NCI-H1694 treated with DMSO at 0.1 percent for 48 hours (cell line): Measurements from ENCODE around the gene TM9SF2.

Experiments
- DNase-seq: peaks from one replicate; lab custom pipeline; 2025; lab: John Stamatoyannopoulos, UW

The TM9SF2 gene

DNA sequence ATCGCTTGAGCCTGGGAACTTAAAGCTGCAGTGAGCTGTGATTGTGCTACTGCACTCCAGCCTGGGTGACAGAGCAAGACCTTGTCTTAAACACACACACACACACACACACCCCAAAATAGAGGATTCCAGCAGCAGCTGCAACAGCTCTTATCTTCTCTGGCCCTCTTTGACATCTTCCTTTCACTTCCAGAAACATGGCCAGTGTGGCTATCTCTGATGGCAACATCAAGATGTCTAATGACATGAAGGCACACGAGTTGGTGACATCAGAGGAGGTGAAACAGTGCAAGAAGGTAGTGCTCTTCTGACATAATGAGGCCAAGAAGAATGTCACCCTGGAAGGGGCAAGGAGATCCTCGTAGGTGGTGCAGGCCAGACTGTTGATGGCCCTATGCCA is 81.2 kb downstream of the TM9SF2 start:
- no peak for DNase-seq

- DNase-seq = no peak
These were observed 84.3 kb downstream of the TM9SF2 start for GRCh38 chr13:99585609-99586008.

GRCh38 chr13:99587021-99587420 is 85.7 kb downstream of the TM9SF2 start:
- no peak for DNase-seq

DNA sequence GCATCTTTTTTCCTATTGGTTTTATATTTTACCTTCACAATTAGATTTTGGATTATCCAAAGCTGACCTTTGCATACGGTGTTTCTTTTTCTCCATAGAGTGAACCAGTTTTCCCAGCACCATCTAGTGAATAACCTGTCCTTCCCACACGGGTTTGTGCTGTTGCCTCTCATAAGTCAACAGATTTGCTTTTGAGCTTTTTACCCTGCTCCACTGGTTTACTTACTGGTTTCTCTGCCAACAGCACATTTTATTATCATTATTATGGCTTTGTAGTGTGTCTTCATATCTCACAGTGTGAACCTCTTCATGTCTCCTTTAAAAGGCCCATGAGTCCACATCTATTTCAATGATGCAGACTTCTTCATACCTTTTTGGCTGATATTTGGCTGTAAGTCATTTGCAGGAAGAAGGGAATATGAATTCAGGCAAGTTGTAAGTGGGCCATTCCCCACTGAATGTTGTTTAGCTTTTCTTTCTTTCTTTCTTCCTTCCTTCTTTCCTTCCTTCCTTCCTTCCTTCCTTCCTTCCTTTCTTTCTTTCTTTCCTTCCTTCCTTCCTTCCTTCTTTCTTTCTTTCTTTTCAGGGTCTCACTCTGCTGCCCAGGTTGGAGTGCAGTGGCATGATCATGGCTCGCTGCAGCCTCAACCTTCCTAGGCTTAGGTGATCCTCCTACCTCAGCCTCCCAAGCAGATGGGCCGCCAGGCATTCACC is 86.8 kb downstream of the TM9SF2 start:
- no peak for DNase-seq

DNA sequence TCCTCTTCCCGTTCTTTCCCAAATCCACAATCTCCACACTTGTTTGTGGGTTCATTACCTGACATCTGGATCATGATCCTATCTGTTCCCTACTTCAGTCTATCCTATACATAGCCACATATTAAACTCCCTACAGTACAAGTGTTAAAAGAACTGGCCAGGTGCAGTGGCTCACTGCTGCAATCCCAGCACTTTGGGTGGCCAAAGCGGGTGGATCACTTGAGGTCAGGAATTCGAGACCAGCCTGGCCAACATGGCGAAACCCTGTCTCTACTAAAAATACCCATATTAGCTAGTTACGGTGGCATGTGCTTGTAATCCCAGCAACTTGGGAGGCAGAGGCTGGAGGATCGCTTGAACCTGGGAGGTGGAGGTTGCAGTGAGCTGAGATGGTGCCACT is 88.3 kb downstream of the TM9SF2 start:
- no peak for DNase-seq

GRCh38 chr13:99590519-99591011 is 89.3 kb downstream of the TM9SF2 start:
- no peak for DNase-seq

DNA sequence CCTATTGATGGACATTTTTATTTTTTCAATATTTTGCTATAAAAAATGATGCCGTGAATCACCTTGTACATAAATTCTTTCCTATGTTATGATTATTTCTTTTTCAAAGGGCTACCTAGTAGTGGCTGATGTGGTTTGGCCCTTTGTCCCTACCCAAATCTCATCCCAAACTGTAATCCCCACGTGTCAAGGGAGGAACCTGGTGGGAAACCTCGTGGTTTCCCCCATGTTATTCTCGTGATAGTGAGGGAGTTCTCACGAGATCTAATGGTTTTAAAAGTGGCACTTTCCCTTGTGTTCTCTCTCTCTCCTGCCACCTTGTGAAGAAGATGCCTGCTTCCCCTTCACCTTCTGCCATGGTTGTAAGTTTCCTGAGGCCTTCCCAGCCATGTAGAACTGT is 94.9 kb downstream of the TM9SF2 start:
- no peak for DNase-seq

DNA sequence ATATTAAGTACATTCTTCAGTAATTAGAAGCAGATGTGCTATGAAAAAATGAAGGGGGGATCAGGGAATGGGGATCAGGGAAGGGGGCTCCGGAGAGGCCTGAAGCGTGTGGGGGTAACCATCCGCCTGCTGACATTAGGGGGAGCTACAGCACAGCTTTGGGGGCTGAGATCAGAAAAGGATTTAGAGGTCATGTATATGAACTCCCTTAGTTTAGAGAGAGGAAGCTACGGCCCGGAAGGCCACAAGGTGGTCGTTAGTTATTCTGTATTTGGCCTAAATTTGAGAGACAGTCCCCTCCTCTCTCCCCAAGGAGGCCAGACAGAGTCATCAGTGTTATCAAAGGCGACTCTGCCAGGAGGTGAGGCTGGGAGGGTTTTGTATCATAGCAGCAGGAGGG is 99.0 kb downstream of the TM9SF2 start:
- DNase-seq = no peak

- DNase-seq = no peak
These were observed 100.3 kb downstream of the TM9SF2 start for GRCh38 chr13:99601535-99601934.

GRCh38 chr13:99604636-99605035 is 103.4 kb downstream of the TM9SF2 start:
- DNase-seq = no peak

DNA sequence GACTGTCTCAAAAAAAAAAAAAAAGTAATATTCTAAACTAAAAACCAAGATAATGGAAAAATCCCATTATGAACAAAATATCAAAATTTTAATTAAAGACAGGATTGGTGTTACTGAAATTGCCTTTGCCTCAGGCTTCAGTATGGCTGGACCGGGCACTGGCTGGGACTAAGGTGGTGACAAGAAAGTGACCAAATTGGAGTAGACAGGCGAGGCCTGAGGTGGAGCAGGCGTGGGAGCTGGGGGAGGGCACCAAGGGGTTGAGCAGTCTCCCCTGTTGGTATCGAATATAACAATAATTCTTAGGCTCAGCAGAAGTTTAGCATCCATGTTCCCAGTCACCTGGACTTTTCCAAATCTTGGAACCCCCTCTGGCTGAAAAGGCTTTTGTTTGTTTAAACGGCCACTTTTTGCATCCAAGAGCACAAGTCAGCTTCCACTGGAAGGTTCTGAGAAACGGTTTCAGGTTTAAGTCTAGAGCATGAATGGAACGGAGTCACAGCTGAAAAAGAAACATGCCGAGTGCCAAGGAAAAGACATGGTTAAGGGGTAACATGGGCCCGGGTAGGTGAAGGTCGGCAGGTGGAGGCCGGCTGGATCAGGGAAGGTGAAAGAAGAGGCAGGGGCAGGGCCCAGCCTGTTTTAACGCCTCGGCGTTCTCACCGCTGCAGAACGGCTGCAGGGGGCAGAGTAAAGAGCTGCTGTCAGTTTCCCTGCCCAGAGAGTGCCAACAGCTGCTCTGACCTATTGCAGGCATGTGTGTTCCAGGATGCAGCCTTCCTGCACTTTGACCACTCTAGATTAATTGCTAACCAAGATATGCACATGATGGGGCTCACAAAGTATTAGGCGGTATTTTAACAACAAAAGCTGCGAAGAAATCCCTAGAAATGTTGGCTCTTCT is 104.4 kb downstream of the TM9SF2 start:
- DNase-seq = peak; percentile 47

DNA sequence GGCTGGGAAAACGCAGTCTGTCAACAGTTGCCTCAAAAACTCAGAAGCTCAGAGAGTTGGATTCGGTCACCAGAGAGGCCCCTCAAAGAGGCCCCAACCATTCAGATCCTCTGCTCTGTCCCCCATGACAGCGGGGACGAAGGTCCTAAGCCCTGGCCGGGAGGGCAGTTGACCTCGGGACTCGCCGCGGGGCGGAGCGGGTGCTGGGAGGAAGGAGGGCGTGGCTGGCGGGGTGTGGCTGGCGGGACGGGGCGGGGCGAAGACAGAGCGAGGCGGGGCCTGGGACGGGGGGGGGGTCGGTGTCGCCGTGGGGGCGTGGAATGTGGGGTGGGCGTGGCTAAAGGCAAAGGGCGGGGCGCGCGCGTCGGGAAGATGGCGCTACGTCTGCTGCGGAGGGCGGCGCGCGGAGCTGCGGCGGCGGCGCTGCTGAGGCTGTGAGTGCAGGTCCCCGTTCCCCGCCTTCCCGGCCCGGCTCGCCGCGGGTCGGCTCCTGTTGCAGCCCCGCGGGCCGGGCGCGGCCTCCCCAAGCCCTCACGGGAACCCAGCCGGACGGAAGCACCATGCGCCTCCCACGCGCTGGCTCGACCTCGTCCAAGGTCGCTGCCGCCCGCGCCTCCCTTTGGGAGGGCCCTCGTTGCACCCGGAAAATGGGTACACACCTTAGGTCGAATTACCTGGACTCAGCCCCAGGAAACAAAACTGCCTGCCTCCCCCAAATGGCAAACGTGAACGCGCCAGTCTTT is 105.2 kb downstream of the TM9SF2 start, which contains the start of gene CLYBL:
Gene CLYBL, plus strand, starts transcription at position 367 of the 743 bp plus-strand sequence.
- DNase-seq = peak; percentile 70

GRCh38 chr13:99608345-99608744 is 107.1 kb downstream of the TM9SF2 start:
- no peak for DNase-seq

DNA sequence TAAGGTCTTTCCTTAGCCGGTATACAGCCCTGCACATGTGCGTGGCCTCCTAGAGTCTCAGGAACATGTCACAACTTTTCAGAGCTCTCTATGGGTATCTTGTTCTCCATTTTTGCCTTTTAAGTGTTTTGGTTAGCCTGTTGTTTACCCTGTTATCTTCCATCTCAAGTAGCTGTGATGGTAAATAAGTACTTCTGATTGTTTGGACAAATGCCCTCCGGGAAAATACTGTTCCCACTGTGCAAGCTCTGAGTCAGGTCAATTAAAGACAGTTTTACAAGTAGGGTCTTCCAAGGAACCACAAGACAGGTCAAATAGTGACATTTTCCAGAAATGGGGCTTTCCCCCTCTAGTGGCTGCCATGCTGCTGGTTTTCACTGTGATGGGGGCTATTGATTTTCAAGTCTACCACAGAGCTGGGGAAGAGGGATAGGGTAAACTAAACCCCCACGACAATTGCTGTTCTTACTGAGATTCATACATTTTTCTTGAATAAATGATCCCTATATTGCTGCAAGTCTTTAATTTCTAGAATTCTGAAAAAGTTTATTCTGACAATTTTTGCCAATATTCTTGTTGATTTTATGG is 109.5 kb downstream of the TM9SF2 start:
- DNase-seq = no peak
